Progenitor cell of endocrine pancreas (in vitro differentiated cells): ENCODE data around the gene TM2D1. TPM values are rescaled to one million over a fixed set of nuclear protein-coding genes. Genes with fewer than 3 reads are reported as not detected.
A peak's percentile ranks its signal among the peaks of the same experiment; 100 is the strongest.

Source experiments
- DNase-seq: peaks from one replicate; pipeline ENCODE4 v3.0.0; 2021; ENCODE audit warnings: low spot score; ENCODE audit not compliant: unreplicated experiment
- H3K27ac Mint-ChIP-seq: 2 replicates; pipeline ENCODE4 v1.8.0; 2021; ENCODE audit warnings: mild to moderate bottlenecking, moderate library complexity, mixed read lengths
- H3K27me3 Mint-ChIP-seq: 2 replicates; pipeline ENCODE4 v1.8.0; 2021; ENCODE audit warnings: mixed read lengths
- H3K36me3 Mint-ChIP-seq: 2 replicates; pipeline ENCODE4 v1.8.0; 2022; ENCODE audit warnings: mixed read lengths; ENCODE audit not compliant: insufficient read depth
- H3K4me1 Mint-ChIP-seq: 2 replicates; pipeline ENCODE4 v1.8.0; 2021; ENCODE audit warnings: low read depth, mixed read lengths
- H3K4me3 Mint-ChIP-seq: 2 replicates; pipeline ENCODE4 v1.8.0; 2021; ENCODE audit warnings: low read depth, mild to moderate bottlenecking, moderate library complexity, mixed read lengths
- H3K9me3 Mint-ChIP-seq: 2 replicates; pipeline ENCODE4 v1.8.0; 2021; ENCODE audit warnings: low read depth, mixed read lengths
- CTCF ChIP-seq: fragments of 200-600 bp; sonication (generic); IDR thresholded peaks from one replicate; pipeline ENCODE4 v1.5.0; 2021; ENCODE audit warnings: antibody characterized with exemption, mild to moderate bottlenecking; ENCODE audit not compliant: unreplicated experiment
- total RNA-seq: library from RNA; stranded (reverse); gene quantifications from 2 replicates; pipeline ENCODE4 v1.2.1, GENCODE V29; 2021

TM2D1 gene
- total RNA-seq, 1 donor from 2014 or later = 36.7 TPM

- no peak for DNase-seq
- Mint-ChIP-seq H3K36me3 (peaks cover 5% of the 10 kb centered on the region), H3K27me3 (no peaks in the 10 kb centered on the region), H3K4me3 (no peak overlapping the region), H3K9me3 (no peaks in the 10 kb centered on the region), H3K4me1 (peaks cover 14% of the 10 kb centered on the region), H3K27ac (no peak overlapping the region)
- TF ChIP-seq CTCF = no peak
These were observed 50.7 kb downstream of the TM2D1 start for GRCh38 chr1:61674221-61674620.

GRCh38 chr1:61672376-61672775, 52.6 kb downstream of the TM2D1 start:
- Mint-ChIP-seq H3K9me3 (no peaks in the 10 kb centered on the region), H3K36me3 (peaks cover 2% of the 10 kb centered on the region), H3K27ac (no peak overlapping the region), H3K4me1 (peaks cover 6% of the 10 kb centered on the region), H3K27me3 (no peaks in the 10 kb centered on the region), H3K4me3 (no peak overlapping the region)
- no peak for TF ChIP-seq CTCF
- DNase-seq = no peak

- Mint-ChIP-seq H3K4me3 (no peak overlapping the region), H3K36me3 (no peaks in the 10 kb centered on the region), H3K4me1 (no peaks in the 10 kb centered on the region), H3K9me3 (no peaks in the 10 kb centered on the region), H3K27me3 (no peaks in the 10 kb centered on the region), H3K27ac (no peak overlapping the region)
- DNase-seq = no peak
- TF ChIP-seq CTCF = no peak
These were observed 54.5 kb downstream of the TM2D1 start for GRCh38 chr1:61670445-61670844.

- Mint-ChIP-seq H3K9me3 (no peaks in the 10 kb centered on the region), H3K36me3 (no peaks in the 10 kb centered on the region), H3K4me3 (no peak overlapping the region), H3K27ac (no peak overlapping the region), H3K4me1 (no peaks in the 10 kb centered on the region), H3K27me3 (no peaks in the 10 kb centered on the region)
- TF ChIP-seq CTCF = no peak
- DNase-seq = no peak
These were observed 54.9 kb downstream of the TM2D1 start for GRCh38 chr1:61670016-61670415.

GRCh38 chr1:61659061-61659460, 65.9 kb downstream of the TM2D1 start:
- H3K4me3 Mint-ChIP-seq = no peak overlapping the region
- DNase-seq = no peak
- H3K27me3 Mint-ChIP-seq = peaks cover 3% of the 10 kb centered on the region
- H3K9me3 Mint-ChIP-seq = no peaks in the 10 kb centered on the region
- peak; percentile 39 for TF ChIP-seq CTCF
- no peak overlapping the region for H3K27ac Mint-ChIP-seq
- no peaks in the 10 kb centered on the region for H3K4me1 Mint-ChIP-seq
- H3K36me3 Mint-ChIP-seq = no peaks in the 10 kb centered on the region
